Measurements from ENCODE around the gene ZDHHC17.

- TF ChIP-seq CTCF (IDR thresholded peaks at IDR 0.05) = no peak
- TF ChIP-seq POLR2A (IDR thresholded peaks at IDR 0.05) = peak in 1 of 2 donors; percentile 71
- peak in 1 of 2 donors; percentile 89 for TF ChIP-seq EP300 (IDR thresholded peaks at IDR 0.05)
Observed at GRCh38 chr12:76763746-76764675, at the start of gene ZDHHC17.

All from tibial nerve (tissue), 4 donors.